ENCODE results near the gene KRT4.

DNA sequence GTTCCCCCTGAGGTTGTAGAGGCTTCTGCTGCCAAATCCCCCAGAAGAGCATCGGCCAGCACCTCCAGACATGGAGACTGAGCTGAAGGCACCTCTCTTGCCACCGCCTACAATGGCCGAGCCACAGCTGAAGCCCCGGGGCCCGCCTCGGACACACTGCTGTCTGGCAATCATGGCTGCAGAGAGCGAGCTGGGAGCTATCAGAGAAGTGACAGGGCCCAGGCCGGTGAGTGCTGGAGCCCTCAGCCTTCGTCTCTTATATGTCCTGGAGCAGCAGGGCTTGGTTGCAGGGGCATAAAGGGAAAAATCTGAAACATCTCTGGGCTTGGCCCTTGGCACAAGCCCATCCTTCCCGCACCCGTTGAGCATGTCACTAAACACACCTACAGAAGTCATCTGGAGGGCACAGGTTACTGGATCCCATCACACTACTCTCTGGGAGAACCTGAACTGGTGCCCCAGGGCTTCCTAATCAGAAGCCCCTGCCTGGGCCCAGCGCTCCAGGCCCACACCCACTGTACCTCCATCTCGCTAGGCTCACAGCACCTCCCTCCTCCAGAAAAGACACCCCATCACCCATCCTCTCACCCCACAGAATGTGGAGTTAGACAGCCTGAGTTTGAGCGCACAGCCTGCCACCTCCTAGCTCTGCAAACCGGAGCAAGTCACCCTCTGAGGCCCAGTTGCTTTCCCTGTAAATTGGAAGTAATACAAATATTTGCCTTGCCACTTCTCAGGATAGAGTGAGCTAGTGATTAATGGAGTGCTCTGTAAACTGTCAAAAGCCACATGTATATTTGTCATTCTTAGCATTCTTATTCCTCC lies at the start of gene KRT4:
- TF ChIP-seq, protein P1, sequence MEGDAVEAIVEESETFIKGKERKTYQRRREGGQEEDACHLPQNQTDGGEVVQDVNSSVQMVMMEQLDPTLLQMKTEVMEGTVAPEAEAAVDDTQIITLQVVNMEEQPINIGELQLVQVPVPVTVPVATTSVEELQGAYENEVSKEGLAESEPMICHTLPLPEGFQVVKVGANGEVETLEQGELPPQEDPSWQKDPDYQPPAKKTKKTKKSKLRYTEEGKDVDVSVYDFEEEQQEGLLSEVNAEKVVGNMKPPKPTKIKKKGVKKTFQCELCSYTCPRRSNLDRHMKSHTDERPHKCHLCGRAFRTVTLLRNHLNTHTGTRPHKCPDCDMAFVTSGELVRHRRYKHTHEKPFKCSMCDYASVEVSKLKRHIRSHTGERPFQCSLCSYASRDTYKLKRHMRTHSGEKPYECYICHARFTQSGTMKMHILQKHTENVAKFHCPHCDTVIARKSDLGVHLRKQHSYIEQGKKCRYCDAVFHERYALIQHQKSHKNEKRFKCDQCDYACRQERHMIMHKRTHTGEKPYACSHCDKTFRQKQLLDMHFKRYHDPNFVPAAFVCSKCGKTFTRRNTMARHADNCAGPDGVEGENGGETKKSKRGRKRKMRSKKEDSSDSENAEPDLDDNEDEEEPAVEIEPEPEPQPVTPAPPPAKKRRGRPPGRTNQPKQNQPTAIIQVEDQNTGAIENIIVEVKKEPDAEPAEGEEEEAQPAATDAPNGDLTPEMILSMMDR (IDR thresholded peaks at IDR 0.05): no peak
- TF ChIP-seq POLR2A (IDR thresholded peaks at IDR 0.05): no peak

Measured in testis (tissue), 2 donors.